ENCODE measurements around the gene NDUFS3. TPM values are rescaled to one million over a fixed set of nuclear protein-coding genes. Genes with fewer than 3 reads are reported as not detected.

Gene NDUFS3
- total RNA-seq, 1 donor from 2014 or later, result 199 TPM

DNA sequence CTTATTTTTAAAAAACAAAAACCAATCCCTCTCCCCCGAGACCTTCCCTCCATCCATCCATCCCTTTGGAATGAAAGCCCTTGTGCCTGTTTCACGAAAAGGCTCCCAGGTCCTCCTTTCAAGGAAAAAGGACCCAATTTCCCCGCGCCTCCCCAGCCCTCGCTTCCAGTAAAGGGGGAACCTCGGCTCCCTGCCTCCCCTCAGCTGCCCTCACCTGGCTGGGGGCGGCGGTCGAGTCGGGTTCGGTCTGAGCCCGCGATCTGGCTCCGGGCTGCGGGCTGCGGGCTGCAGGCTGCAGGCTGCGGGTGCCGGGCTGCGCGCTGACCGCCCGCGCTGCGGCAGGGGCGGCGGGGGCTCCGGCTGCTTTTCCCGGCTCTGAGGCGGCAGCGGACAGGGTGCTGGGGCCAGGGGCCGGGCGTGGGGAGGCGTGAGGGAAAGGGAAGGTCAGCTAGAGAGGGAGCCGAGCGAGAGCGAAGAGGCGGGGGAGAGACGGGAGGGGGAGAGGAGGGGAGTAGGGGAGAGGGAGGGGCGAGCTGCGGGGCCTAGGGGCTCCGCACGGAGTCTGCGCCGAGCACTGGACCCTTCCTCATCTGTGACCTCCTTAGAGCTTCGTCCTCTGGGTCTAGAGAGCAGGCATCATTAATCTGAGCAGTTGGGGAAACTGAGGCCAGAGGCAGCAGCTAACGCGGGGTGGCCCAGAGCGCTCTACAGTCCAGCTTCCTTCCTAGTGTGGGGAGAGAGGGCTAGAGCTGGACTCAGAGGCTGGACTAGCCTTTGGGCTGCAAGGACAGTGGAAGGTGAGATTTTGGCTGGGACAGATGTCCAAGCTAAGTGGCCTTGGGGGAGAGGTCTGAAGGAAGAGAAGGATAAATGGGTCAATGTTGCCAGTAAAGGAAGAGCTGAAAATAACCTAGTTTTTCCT, 15.3 kb downstream of the NDUFS3 start, which contains the start of gene C1QTNF4:
Gene C1QTNF4, minus strand, starts transcription at position 478 of the 922 bp plus-strand sequence. CDS start 3,601 bp downstream, outside the sequence.
- Mint-ChIP-seq H3K36me3 (ENCODE audit: low read depth, unreplicated experiment) (peaks cover 6% of the 10 kb centered on the region), H3K27ac (ENCODE audit: unreplicated experiment) (peak within 1 kb of the TSS; percentile 65), H3K4me3 (ENCODE audit: unreplicated experiment) (peak within 1 kb of the TSS; percentile 88), H3K27me3 (ENCODE audit: unreplicated experiment) (peaks cover 18% of the 10 kb centered on the region), H3K4me1 (ENCODE audit: unreplicated experiment) (peaks cover 35% of the 10 kb centered on the region), H3K9me3 (ENCODE audit: unreplicated experiment) (no peaks in the 10 kb centered on the region)
- DNase-seq (ENCODE audit: low spot score), result peak; percentile 34
- TF ChIP-seq, protein P1, sequence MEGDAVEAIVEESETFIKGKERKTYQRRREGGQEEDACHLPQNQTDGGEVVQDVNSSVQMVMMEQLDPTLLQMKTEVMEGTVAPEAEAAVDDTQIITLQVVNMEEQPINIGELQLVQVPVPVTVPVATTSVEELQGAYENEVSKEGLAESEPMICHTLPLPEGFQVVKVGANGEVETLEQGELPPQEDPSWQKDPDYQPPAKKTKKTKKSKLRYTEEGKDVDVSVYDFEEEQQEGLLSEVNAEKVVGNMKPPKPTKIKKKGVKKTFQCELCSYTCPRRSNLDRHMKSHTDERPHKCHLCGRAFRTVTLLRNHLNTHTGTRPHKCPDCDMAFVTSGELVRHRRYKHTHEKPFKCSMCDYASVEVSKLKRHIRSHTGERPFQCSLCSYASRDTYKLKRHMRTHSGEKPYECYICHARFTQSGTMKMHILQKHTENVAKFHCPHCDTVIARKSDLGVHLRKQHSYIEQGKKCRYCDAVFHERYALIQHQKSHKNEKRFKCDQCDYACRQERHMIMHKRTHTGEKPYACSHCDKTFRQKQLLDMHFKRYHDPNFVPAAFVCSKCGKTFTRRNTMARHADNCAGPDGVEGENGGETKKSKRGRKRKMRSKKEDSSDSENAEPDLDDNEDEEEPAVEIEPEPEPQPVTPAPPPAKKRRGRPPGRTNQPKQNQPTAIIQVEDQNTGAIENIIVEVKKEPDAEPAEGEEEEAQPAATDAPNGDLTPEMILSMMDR (IDR thresholded peaks at IDR 0.05; ENCODE audit: unreplicated experiment), result no peak

DNA sequence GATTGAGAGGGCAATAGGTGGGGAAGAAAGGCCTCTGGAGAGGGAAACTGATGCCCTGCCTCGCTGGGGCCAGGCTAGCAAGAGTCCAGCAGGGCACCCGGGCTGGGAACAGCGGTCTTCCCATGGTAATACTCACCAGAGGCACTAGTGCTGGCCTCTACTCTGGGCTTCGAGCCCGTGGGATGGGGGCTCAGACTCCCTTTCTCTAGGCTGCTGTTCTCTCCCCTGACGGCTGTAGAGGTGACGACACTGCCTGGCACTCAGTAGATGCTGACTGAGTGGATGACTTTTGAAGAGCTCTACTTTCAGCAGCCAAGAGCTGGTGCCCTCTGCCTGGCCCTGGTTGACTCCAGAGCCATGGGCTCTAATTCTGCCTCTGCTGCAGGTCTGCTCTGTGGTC, 16.2 kb downstream of the NDUFS3 start:
- Mint-ChIP-seq H3K9me3 (ENCODE audit: unreplicated experiment) (no peaks in the 10 kb centered on the region), H3K4me3 (ENCODE audit: unreplicated experiment) (peak overlapping the region; percentile 53), H3K27ac (ENCODE audit: unreplicated experiment) (no peak overlapping the region), H3K36me3 (ENCODE audit: low read depth, unreplicated experiment) (peaks cover 7% of the 10 kb centered on the region), H3K4me1 (ENCODE audit: unreplicated experiment) (peaks cover 37% of the 10 kb centered on the region), H3K27me3 (ENCODE audit: unreplicated experiment) (peaks cover 18% of the 10 kb centered on the region)
- DNase-seq (ENCODE audit: low spot score), result no peak
- TF ChIP-seq, protein P1 (IDR thresholded peaks at IDR 0.05; ENCODE audit: unreplicated experiment), result no peak

DNA sequence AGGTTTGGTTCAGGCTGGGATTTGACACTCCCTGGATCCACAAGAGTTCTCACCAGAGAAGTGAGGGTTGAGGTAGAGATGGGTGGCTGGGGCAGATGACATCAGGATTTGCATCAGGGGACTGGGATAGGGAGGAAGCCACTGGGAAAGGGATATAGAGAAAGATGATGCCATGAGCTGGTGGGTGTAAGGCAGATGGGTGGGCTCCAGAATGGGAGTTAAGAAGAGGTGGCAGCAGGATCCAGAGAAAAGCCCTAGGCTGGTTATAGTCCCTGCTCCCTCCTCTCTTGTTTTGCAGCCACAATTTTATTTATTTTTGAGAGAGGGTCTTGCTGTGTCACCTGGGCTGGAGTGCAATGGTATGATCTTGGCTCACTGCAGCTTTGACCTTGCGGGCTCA, 17.1 kb downstream of the NDUFS3 start:
- TF ChIP-seq, protein P1 (IDR thresholded peaks at IDR 0.05; ENCODE audit: unreplicated experiment), result no peak
- Mint-ChIP-seq H3K36me3 (ENCODE audit: low read depth, unreplicated experiment) (peaks cover 5% of the 10 kb centered on the region), H3K9me3 (ENCODE audit: unreplicated experiment) (no peaks in the 10 kb centered on the region), H3K27me3 (ENCODE audit: unreplicated experiment) (peaks cover 18% of the 10 kb centered on the region), H3K4me3 (ENCODE audit: unreplicated experiment) (peak overlapping the region; percentile 28), H3K27ac (ENCODE audit: unreplicated experiment) (no peak overlapping the region), H3K4me1 (ENCODE audit: unreplicated experiment) (peaks cover 34% of the 10 kb centered on the region)
- no peak for DNase-seq (ENCODE audit: low spot score)

DNA sequence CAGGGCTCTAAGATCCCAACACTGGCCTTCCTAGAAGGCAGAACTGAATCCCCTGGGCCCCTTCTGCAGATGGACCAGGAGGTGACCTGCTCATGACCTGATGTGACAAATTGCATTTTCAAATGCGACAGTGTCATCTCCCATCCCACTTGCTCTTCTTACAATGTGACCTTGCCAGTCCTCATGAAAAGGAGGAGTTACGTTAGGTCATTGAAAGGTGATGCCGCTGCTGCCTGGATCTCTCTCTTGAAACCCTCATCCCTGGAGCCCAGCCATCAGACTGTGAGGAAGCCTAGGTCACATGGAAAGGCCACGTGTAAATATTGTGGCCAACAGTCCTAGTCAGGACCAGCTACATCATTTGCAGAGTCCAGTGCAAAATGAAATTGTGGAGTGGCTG, 21.0 kb downstream of the NDUFS3 start:
- peaks cover 4% of the 10 kb centered on the region for H3K36me3 Mint-ChIP-seq (ENCODE audit: low read depth, unreplicated experiment)
- TF ChIP-seq, protein P1 (IDR thresholded peaks at IDR 0.05; ENCODE audit: unreplicated experiment), result no peak
- peaks cover 8% of the 10 kb centered on the region for H3K4me1 Mint-ChIP-seq (ENCODE audit: unreplicated experiment)
- no peaks in the 10 kb centered on the region for H3K9me3 Mint-ChIP-seq (ENCODE audit: unreplicated experiment)
- no peak overlapping the region for H3K4me3 Mint-ChIP-seq (ENCODE audit: unreplicated experiment)
- no peak for DNase-seq (ENCODE audit: low spot score)
- peaks cover 14% of the 10 kb centered on the region for H3K27me3 Mint-ChIP-seq (ENCODE audit: unreplicated experiment)
- H3K27ac Mint-ChIP-seq (ENCODE audit: unreplicated experiment), result no peak overlapping the region

DNA sequence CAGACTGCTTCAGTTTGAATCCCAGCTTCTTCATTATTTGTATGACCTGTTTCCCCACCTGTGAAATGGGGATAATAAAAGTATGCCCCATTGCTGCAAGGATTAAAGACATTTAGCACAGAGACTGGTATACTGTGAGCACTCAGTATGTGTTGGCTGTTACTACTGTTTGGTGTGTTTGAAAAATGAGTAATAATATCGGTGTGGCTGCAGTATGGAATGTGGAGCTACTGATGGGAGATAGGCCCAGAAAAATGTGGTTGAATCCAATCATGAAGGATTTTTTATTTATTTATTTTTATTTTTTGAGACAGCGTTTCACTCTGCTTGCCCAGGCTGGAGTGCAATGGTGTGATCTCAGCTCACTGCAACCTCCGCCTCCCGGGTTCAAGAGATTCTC, 24.4 kb downstream of the NDUFS3 start:
- H3K9me3 Mint-ChIP-seq (ENCODE audit: unreplicated experiment), result no peaks in the 10 kb centered on the region

More for the DNA sequence above, 24.4 kb downstream of the NDUFS3 start:
- H3K4me3 Mint-ChIP-seq (ENCODE audit: unreplicated experiment), result no peak overlapping the region
- H3K36me3 Mint-ChIP-seq (ENCODE audit: low read depth, unreplicated experiment), result peaks cover 4% of the 10 kb centered on the region
- peaks cover 6% of the 10 kb centered on the region for H3K27me3 Mint-ChIP-seq (ENCODE audit: unreplicated experiment)
- no peak overlapping the region for H3K27ac Mint-ChIP-seq (ENCODE audit: unreplicated experiment)
- TF ChIP-seq, protein P1 (IDR thresholded peaks at IDR 0.05; ENCODE audit: unreplicated experiment), result no peak
- DNase-seq (ENCODE audit: low spot score), result no peak
- H3K4me1 Mint-ChIP-seq (ENCODE audit: unreplicated experiment), result peaks cover 8% of the 10 kb centered on the region

Measured in endothelial cell (in vitro differentiated cells).